HK-2 (cell line): Measurements from ENCODE around the gene ELK4.

Experiments
- DNase-seq: peaks from one replicate; pipeline ENCODE4 v3.0.0-alpha.2; 2018; ENCODE audit not compliant: unreplicated experiment

The ELK4 gene

GRCh38 chr1:205595861-205596260, 36.0 kb downstream of the ELK4 start:
- no peak for DNase-seq

- no peak for DNase-seq
Observed at GRCh38 chr1:205595435-205595834, 36.4 kb downstream of the ELK4 start.

GRCh38 chr1:205594846-205595245, 37.0 kb downstream of the ELK4 start:
- no peak for DNase-seq

GRCh38 chr1:205593967-205594366, 37.8 kb downstream of the ELK4 start:
- no peak for DNase-seq

- DNase-seq, result no peak
Observed at GRCh38 chr1:205593532-205593931, 38.3 kb downstream of the ELK4 start.

- no peak for DNase-seq
Observed at GRCh38 chr1:205592443-205593003, 39.3 kb downstream of the ELK4 start.

GRCh38 chr1:205591522-205592351, 40.1 kb downstream of the ELK4 start:
- DNase-seq, result peak; percentile 94

GRCh38 chr1:205590777-205591513, 40.9 kb downstream of the ELK4 start:
- no peak for DNase-seq

GRCh38 chr1:205590457-205590768, 41.4 kb downstream of the ELK4 start:
- no peak for DNase-seq

GRCh38 chr1:205589618-205590456, 42.0 kb downstream of the ELK4 start:
- no peak for DNase-seq

- no peak for DNase-seq
Observed at GRCh38 chr1:205589046-205589445, 42.8 kb downstream of the ELK4 start.

GRCh38 chr1:205588636-205589035, 43.2 kb downstream of the ELK4 start:
- DNase-seq, result peak; percentile 54

GRCh38 chr1:205587581-205587980, 44.2 kb downstream of the ELK4 start:
- DNase-seq, result no peak

GRCh38 chr1:205585835-205586785, 45.7 kb downstream of the ELK4 start:
- no peak for DNase-seq

- DNase-seq, result no peak
Observed at GRCh38 chr1:205585169-205585834, 46.5 kb downstream of the ELK4 start.

GRCh38 chr1:205584732-205585131, 47.1 kb downstream of the ELK4 start:
- DNase-seq, result no peak

- no peak for DNase-seq
Observed at GRCh38 chr1:205583461-205584130, 48.2 kb downstream of the ELK4 start.

- DNase-seq, result no peak
Observed at GRCh38 chr1:205582471-205583291, 49.1 kb downstream of the ELK4 start.

- DNase-seq, result no peak
Observed at GRCh38 chr1:205582046-205582445, 49.8 kb downstream of the ELK4 start.
